GM08714 (cell line): Measurements from ENCODE around the gene TXNRD2.
"Not testable (repeated sequence)": the region's sequence is repeated elsewhere in the genome, so short reads cannot be mapped to it uniquely, and the experiment has no call there.

Source experiments
- H3K4me3 ChIP-seq: fragments of 200-500 bp; sonication (Bioruptor generic); 2 replicates; pipeline ENCODE4 v1.5.1; 2014; ENCODE audit warnings: mild to moderate bottlenecking, low read length, inconsistent platforms
- ZNF274 ChIP-seq: IDR thresholded peaks from 2 replicates; pipeline ENCODE4 v1.6.1; 2012; ENCODE audit warnings: mild to moderate bottlenecking, low read depth, low read length

TXNRD2 gene

GRCh38 chr22:19884161-19884953 lies 57.3 kb downstream of the TXNRD2 start:
- TF ChIP-seq ZNF274 = no peak
- H3K4me3 ChIP-seq = no peak overlapping the region

DNA sequence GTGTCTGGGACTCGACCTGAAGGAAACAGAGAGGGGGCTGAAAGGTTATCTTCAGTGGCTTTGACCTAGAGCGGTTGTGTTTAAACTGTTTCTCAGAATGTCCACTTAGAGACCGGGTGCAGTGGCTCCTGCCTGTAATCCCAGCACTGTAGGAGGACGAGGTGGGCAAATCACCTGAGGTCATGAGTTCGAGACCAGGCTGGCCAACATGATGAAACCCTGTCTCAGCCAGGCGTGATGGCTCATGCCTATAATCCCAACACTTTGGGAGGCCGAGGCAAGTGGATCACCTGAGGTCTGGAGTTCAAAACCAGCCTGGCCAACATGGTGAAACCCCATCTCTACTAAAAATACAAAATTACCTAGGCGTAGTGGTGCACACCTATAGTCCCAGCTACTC lies 58.2 kb downstream of the TXNRD2 start:
- H3K4me3 ChIP-seq = not testable (repeated sequence)

GRCh38 chr22:19882446-19883381 lies 58.9 kb downstream of the TXNRD2 start:
- TF ChIP-seq ZNF274 = no peak

GRCh38 chr22:19880786-19881569 lies 60.6 kb downstream of the TXNRD2 start:
- H3K4me3 ChIP-seq = no peak overlapping the region

More at GRCh38 chr22:19882446-19883381, 58.9 kb downstream of the TXNRD2 start:
- no peak overlapping the region for H3K4me3 ChIP-seq

DNA sequence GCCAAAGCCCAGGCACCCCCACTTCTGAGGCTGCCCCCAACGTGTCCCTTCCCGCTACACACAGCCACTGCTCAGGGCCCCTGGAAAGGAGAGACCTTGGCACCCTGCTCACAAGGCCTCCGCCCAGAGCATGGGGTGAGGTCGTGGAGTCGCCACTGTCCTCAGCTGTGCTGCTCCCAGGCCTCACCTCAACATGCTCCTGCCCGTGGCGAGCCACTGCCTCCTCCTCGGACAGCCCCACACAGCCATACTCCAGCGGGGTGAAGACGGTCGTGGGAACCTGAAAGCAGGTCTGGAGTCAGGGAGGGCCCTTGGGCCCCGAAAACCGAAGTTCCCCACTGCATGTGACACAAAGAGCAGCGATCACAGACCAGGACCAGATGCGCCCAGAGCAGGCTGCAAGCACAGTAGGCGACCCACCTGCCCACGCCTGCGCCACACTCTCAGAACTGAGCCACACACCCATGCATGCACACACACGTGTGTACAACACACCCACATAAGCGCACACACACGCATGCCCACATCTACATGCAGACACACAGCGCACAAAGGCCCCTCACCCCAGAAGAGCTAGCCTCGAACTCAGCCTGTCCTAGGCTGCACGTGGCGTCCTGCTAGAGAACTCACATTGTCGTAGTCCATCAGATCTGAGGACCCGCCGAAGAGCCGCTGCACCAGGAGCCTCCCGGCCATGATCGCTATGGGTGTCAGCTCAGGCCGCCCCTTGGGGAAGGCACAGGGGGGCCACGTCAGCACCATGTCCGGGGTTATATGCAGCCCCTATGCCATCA lies 61.4 kb downstream of the TXNRD2 start:
- H3K4me3 ChIP-seq = no peak overlapping the region
- TF ChIP-seq ZNF274 = no peak

More at GRCh38 chr22:19880786-19881569, 60.6 kb downstream of the TXNRD2 start:
- TF ChIP-seq ZNF274 = no peak

DNA sequence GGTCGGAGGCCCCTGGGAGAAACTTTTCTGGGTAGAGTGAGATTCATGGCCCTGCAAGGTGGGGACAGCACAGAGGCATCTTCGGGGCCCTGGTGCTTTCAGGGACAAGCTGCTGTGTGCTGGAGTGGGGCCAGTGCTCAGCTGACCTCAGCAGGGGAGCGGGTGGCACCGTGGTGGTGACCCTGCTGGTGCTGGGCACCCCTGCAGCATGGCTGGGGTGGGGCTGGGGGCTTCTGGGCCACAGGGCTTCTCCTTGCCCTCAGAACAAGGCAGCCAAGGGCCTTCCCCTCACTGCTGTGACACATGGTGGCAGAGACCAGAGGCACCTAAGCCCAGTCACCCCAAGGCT lies 62.0 kb downstream of the TXNRD2 start:
- H3K4me3 ChIP-seq = no peak overlapping the region
- no peak for TF ChIP-seq ZNF274

DNA sequence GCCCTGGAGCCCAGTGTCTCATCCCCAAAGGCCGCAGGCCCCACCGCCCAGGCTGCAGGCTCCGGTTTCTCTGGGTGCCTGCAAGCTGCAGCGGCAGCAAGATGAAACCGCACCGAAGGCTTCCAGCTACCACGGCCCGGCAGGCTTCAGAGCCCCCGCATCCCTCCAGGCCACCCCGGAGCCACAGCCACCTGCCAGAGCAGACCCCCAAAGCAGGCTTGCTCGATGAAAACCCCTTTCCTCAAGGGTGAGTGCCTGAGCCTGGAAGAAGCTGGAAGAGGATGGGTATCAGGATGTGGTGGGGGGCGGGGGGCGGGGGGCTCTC lies 62.4 kb downstream of the TXNRD2 start:
- H3K4me3 ChIP-seq = no peak overlapping the region
- no peak for TF ChIP-seq ZNF274

DNA sequence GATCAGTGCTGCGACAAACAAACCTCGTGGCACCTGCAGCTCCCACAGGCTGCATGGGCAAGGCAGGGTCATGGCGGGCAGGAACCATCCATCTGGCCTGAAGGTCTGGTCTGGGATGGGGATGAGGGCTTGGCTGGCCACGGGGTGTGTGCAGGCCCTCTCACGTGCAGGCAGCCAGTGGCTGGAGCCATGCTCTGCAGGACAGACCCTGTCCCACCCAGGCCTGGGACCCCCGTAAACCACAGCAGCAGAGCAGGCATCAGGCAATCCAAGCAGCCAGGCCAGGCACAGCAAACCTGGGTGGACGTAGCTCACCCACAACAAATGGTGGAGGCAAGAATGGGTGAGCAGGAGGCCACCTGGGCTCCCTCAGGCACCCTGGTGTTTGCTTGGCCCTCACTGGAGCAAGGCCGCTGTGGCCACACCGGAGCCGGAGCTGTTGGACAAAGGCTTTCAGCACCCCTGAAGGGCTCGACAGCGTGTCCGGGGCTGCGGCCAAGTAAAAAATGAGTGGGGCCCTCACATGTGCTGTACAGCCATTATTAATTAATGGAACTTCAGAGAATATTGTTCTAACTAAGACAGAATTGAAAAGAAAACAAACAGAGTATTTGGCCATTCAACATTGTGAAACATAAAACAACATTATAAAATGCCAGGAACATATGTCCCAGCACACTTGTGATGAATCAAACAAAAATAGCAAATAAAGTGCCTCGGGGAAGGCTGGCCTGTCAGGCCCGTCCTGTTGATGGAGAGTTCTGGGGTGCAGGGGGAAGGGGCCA lies 63.0 kb downstream of the TXNRD2 start:
- no peak overlapping the region for H3K4me3 ChIP-seq
- no peak for TF ChIP-seq ZNF274

DNA sequence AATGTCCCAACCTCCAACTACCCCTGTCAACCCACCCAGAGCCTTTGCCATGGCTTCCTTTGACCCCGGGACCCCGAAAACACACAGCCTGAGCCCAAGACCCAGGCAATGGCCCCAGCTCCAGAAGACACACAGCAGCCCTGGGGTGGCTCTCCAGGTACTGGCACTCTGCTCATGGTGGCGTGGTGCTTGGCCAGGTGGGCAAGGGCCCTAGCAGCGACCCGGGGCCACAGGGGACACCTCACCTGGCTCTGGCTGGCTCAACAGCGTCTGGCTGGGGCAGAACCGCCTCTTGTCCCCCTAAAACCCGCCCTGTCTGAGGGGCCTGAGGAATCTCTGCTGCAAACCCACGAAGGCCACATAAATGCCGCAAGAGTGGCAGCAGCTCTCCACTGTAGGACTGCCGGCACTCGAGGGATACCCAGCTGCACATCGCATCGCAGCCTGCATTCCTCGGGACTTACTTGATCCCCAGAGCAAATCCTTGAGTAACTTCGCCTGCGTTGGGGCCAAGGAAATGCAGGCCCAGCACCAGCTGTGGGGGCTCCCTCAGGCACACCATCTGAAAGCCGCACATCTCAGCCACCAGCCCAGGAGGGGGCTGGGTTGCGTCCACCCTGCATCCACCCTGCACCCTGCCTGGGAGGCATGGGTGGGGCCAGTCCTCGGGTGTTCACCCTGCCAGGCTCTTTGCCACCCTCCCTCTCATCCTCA lies 63.8 kb downstream of the TXNRD2 start:
- no peak for TF ChIP-seq ZNF274
- H3K4me3 ChIP-seq = no peak overlapping the region

DNA sequence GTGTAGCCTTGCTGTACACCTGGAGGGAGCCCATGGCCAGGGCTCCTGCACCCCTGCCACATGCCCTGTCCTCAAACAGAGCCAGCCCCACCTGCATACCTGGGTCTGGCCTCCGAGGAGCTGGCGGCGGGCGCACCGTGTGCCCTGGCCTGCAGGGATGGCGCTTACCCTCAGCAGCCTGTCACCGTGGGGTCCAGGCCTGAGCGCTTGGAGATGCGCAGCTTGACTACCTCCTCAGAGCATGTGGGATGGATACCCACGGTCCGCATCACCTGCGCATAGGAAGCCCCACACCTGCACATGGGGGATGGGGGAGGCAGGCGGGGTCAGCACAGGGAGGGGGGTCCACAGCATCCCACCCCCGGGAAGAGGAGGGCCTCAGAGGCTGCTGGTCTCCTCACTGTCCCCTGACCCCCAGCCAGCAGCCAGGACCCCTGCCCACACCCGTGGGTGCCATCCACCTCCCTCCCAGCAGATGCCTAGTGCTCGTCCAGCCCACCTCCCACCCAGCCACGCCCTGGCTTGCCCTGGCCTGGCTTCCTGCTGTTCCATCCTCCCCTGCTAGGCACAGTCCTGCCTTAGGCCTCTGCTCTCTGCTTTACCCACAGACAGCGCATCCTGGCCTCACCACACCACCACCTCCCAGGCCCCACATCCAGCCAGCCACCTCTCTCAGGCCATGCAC lies 64.5 kb downstream of the TXNRD2 start:
- no peak overlapping the region for H3K4me3 ChIP-seq
- no peak for TF ChIP-seq ZNF274

- H3K4me3 ChIP-seq = no peak overlapping the region
- no peak for TF ChIP-seq ZNF274
Measured at GRCh38 chr22:19876314-19876940, 65.2 kb downstream of the TXNRD2 start.
